ENCODE measurements around the gene H2BK1. TPM values are rescaled to one million over a fixed set of nuclear protein-coding genes. Genes with fewer than 3 reads are reported as not detected.

H2BK1 gene
- total and polyA plus RNA-seq, 2 of the 13 experiments (the other 11 are each of a cell fraction or from before 2014, with no cell fraction given): not detected

DNA sequence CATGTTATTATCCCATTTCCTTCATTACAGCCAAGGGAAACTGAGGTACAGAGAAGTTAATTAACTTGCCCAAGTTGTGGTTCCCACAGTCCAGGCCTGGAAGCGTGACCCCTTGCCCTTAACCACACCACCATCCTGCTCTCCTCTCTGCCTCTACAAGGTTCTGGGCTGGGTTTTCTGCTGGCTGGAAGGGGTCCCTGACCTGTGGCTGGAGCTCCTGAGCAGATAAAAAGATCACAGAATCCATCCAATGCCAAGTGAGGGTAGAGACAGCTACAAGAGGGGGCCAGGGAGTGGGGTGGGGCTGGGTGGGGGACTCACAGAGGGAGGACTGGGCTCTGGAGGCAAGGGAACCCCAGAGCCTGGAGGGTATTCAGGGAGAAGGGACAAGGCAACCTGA, 33.0 kb downstream of the H2BK1 start:
- FAIRE-seq (no peak), ATAC-seq (no peak), DNase-seq (ENCODE audit: low spot score) (no peak)
- H3K27ac ChIP-seq (ENCODE audit: extremely low read length, insufficient read depth, low read length): no peak overlapping the region
- H3K27me3 ChIP-seq (ENCODE audit: control insufficient read depth in 1 of 2, insufficient read depth in 2 of 2, low read length in 2 of 2): peaks cover 2 to 54% of the 10 kb centered on the region in 2 experiments; a peak in 3 of 5 replicates
- no peak overlapping the region for H3K4me2 ChIP-seq (ENCODE audit: low read depth, low read length)
- H2AFZ ChIP-seq (ENCODE audit: low read length): no peak overlapping the region
- H3K36me3 ChIP-seq (replicated peaks in 1 of 2; ENCODE audit: control insufficient read depth in 1 of 2, insufficient read depth in 2 of 2, low read length in 2 of 2): no peaks in the 10 kb centered on the region
- intact Hi-C loops (cut with micrococcal nuclease; ENCODE audit: unreplicated experiment): loop anchor here (10.0 kb wide), 1 partner anchor 127 kb away; no protein-coding TSS in a partner anchor
- H3K4me1 ChIP-seq (ENCODE audit: insufficient read depth, low read length): no peaks in the 10 kb centered on the region
- no peaks in the 10 kb centered on the region for H3K79me2 ChIP-seq (ENCODE audit: insufficient read depth, low read length)
- CTCF ChIA-PET (ENCODE audit: low intra/inter-chr PET ratio, low total read pairs): no interaction called here
- no peak overlapping the region for H3K9ac ChIP-seq (ENCODE audit: insufficient read depth, low read depth, low read length)
- BruUV-seq (replicated peaks): no TSS peak
- TF ChIP-seq JUN (CRISPR knock-in tag; IDR thresholded peaks at IDR 0.05) (no peak), LRRFIP1 (CRISPR knock-in tag; conservative IDR thresholded peaks at IDR 0.05) (no peak), MEIS1 (CRISPR knock-in tag; IDR thresholded peaks at IDR 0.05; ENCODE audit: borderline replicate concordance) (no peak)
- no peaks in the 10 kb centered on the region for H3K9me3 ChIP-seq (ENCODE audit: low read length)
- H4K20me1 ChIP-seq (ENCODE audit: insufficient read depth, low read length): no peaks in the 10 kb centered on the region
- POLR2A ChIA-PET: no interaction called here
- in situ Hi-C loops (cut with HindIII; ENCODE audit: extremely low pct_ligation_motif_present, low pct_unique_long_range_greater_than_20kb): no loop called here
- WGBS (ENCODE audit: low lambda C conversion rate): 10% methylated on average over 1 of the region's 1 CpG
- H3K4me3 ChIP-seq (replicated peaks in 1 of 3; ENCODE audit: insufficient read depth in 1 of 3, low read depth in 2 of 3, low read length in 3 of 3): no peak overlapping the region

DNA sequence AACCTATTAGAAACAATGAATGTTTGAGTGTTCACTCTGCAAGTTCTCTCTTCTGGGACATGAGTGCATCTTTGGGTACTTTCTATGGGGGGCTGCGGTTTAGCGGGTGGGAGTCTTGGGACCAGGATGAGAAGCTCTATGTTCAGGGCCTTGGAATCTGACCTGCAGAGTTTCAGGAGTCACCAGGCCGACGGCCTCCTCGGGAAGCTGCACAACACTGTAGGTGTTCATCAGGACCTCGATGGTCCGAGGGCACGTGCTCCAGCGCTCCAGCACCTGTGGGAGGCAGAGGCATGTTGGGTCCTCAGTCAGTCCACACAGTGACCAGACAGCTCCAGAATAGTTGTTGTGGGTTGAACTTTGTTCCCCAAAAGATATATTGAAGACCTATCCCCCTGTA, 33.9 kb downstream of the H2BK1 start:
- no peaks in the 10 kb centered on the region for H3K4me1 ChIP-seq (ENCODE audit: insufficient read depth, low read length)
- peaks cover 2 to 50% of the 10 kb centered on the region in 2 experiments; a peak in 3 of 5 replicates for H3K27me3 ChIP-seq (ENCODE audit: control insufficient read depth in 1 of 2, insufficient read depth in 2 of 2, low read length in 2 of 2)
- no peak overlapping the region for H3K4me3 ChIP-seq (replicated peaks in 1 of 3; ENCODE audit: insufficient read depth in 1 of 3, low read depth in 2 of 3, low read length in 3 of 3)
- WGBS (ENCODE audit: low lambda C conversion rate): 23% methylated on average over 4 of the region's 9 CpGs
- no peaks in the 10 kb centered on the region for H3K36me3 ChIP-seq (replicated peaks in 1 of 2; ENCODE audit: control insufficient read depth in 1 of 2, insufficient read depth in 2 of 2, low read length in 2 of 2)
- in situ Hi-C loops (cut with HindIII; ENCODE audit: extremely low pct_ligation_motif_present, low pct_unique_long_range_greater_than_20kb) (no loop called here), intact Hi-C loops (cut with micrococcal nuclease; ENCODE audit: unreplicated experiment) (loop anchor here (10.0 kb wide), 1 partner anchor 128 kb away; no protein-coding TSS in a partner anchor)
- no TSS peak for BruUV-seq (replicated peaks)
- H3K9ac ChIP-seq (ENCODE audit: insufficient read depth, low read depth, low read length): no peak overlapping the region
- H3K9me3 ChIP-seq (ENCODE audit: low read length): no peaks in the 10 kb centered on the region
- no peak for ATAC-seq
- no peaks in the 10 kb centered on the region for H3K79me2 ChIP-seq (ENCODE audit: insufficient read depth, low read length)
- no peak for FAIRE-seq
- H3K4me2 ChIP-seq (ENCODE audit: low read depth, low read length): no peak overlapping the region
- no peak for DNase-seq (ENCODE audit: low spot score)
- H4K20me1 ChIP-seq (ENCODE audit: insufficient read depth, low read length): no peaks in the 10 kb centered on the region
- POLR2A ChIA-PET: no interaction called here
- no peak overlapping the region for H3K27ac ChIP-seq (ENCODE audit: extremely low read length, insufficient read depth, low read length)
- H2AFZ ChIP-seq (ENCODE audit: low read length): no peak overlapping the region
- CTCF ChIA-PET (ENCODE audit: low intra/inter-chr PET ratio, low total read pairs): interaction anchor here (1.0 kb wide), 1 partner anchor 53 kb away, joined by 3 read pairs; no protein-coding TSS in a partner anchor
- TF ChIP-seq, protein P1, sequence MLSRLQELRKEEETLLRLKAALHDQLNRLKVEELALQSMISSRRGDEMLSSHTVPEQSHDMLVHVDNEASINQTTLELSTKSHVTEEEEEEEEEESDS (CRISPR knock-in tag; IDR thresholded peaks at IDR 0.05; ENCODE audit: borderline replicate concordance): no peak
- TF ChIP-seq PLRG1 (conservative IDR thresholded peaks at IDR 0.05) (no peak), ZBTB26 (CRISPR knock-in tag; IDR thresholded peaks at IDR 0.05; ENCODE audit: borderline replicate concordance) (no peak), MTA1 (CRISPR knock-in tag; IDR thresholded peaks at IDR 0.05; ENCODE audit: borderline replicate concordance) (no peak), ZBTB42 (CRISPR knock-in tag; IDR thresholded peaks at IDR 0.05) (no peak), ZNF329 (CRISPR knock-in tag; IDR thresholded peaks at IDR 0.05; ENCODE audit: low read depth) (no peak), RAD51 (IDR thresholded peaks at IDR 0.05; ENCODE audit: borderline replicate concordance) (no peak)
- TF ChIP-seq, protein P2, sequence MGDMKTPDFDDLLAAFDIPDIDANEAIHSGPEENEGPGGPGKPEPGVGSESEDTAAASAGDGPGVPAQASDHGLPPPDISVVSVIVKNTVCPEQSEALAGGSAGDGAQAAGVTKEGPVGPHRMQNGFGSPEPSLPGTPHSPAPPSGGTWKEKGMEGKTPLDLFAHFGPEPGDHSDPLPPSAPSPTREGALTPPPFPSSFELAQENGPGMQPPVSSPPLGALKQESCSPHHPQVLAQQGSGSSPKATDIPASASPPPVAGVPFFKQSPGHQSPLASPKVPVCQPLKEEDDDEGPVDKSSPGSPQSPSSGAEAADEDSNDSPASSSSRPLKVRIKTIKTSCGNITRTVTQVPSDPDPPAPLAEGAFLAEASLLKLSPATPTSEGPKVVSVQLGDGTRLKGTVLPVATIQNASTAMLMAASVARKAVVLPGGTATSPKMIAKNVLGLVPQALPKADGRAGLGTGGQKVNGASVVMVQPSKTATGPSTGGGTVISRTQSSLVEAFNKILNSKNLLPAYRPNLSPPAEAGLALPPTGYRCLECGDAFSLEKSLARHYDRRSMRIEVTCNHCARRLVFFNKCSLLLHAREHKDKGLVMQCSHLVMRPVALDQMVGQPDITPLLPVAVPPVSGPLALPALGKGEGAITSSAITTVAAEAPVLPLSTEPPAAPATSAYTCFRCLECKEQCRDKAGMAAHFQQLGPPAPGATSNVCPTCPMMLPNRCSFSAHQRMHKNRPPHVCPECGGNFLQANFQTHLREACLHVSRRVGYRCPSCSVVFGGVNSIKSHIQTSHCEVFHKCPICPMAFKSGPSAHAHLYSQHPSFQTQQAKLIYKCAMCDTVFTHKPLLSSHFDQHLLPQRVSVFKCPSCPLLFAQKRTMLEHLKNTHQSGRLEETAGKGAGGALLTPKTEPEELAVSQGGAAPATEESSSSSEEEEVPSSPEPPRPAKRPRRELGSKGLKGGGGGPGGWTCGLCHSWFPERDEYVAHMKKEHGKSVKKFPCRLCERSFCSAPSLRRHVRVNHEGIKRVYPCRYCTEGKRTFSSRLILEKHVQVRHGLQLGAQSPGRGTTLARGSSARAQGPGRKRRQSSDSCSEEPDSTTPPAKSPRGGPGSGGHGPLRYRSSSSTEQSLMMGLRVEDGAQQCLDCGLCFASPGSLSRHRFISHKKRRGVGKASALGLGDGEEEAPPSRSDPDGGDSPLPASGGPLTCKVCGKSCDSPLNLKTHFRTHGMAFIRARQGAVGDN (CRISPR knock-in tag; IDR thresholded peaks at IDR 0.05): no peak
